ENCODE data around the gene DNASE1. TPM values are rescaled to one million over a fixed set of nuclear protein-coding genes. Genes with fewer than 3 reads are reported as not detected.

The DNASE1 gene
- total RNA-seq, 1 donor from 2014 or later, result 49.3 TPM

- TF ChIP-seq CTCF (IDR thresholded peaks at IDR 0.05; ENCODE audit: unreplicated experiment), result no peak
- H3K36me3 Mint-ChIP-seq (ENCODE audit: insufficient read depth), result peaks cover 23% of the 10 kb centered on the region
- no peaks in the 10 kb centered on the region for H3K9me3 Mint-ChIP-seq (ENCODE audit: low read depth)
- H3K4me1 Mint-ChIP-seq (ENCODE audit: low read depth), result peaks cover 3% of the 10 kb centered on the region
- DNase-seq (ENCODE audit: low spot score, unreplicated experiment), result no peak
- H3K27me3 Mint-ChIP-seq, result no peaks in the 10 kb centered on the region
- no peak overlapping the region for H3K4me3 Mint-ChIP-seq (ENCODE audit: low read depth)
- no peak overlapping the region for H3K27ac Mint-ChIP-seq
These were observed 51.9 kb downstream of the DNASE1 start for GRCh38 chr16:3706253-3707012.

Other genes with a start within 250 kb of the DNASE1 start
- gene ZNF597, start 211.2 kb upstream of the DNASE1 start, total RNA-seq, result 2.0 and 2.2 TPM in 2 replicates
- gene NAA60, start 211.0 kb upstream of the DNASE1 start, total RNA-seq, result 66.8 and 71.3 TPM in 2 replicates
- not detected in 2 replicates for gene C16orf90, start 159.2 kb upstream of the DNASE1 start, total RNA-seq
- 38.7 and 42.4 TPM in 2 replicates for gene CLUAP1, start 153.7 kb upstream of the DNASE1 start, total RNA-seq
- gene NLRC3, start 77.3 kb upstream of the DNASE1 start, total RNA-seq, result 0.14 and 0.38 TPM in 2 replicates
- 13.8 and 14.0 TPM in 2 replicates for gene SLX4, start 43.1 kb upstream of the DNASE1 start, total RNA-seq
- 212 and 216 TPM in 2 replicates for gene TRAP1, start 62.8 kb downstream of the DNASE1 start, total RNA-seq
- 144 and 146 TPM in 2 replicates for gene CREBBP, start 226.0 kb downstream of the DNASE1 start, total RNA-seq

Measured in progenitor cell of endocrine pancreas (in vitro differentiated cells).